ENCODE data around the gene FAM83E.

GRCh38 chr19:48615231-48616040, 560 bp upstream of the FAM83E start:
- TF ChIP-seq CTCF (IDR thresholded peaks at IDR 0.05) (no peak), POLR2A (IDR thresholded peaks at IDR 0.05) (no peak)

Measured in testis (tissue), 2 donors.